Coronary artery (tissue), 2 donors: ENCODE results near the gene CCDC177.

Experiments used
- DNase-seq: peaks from one replicate; pipeline ENCODE4 v3.0.0-alpha.2; 2017; ENCODE audit warnings: low spot score
- H3K27ac ChIP-seq, 2 donors: fragments of 200-600 bp; sonication (generic); one replicate each; pipeline ENCODE4 v1.5.1; 2016 to 2019
- H3K4me3 ChIP-seq: fragments of 200-600 bp; sonication (generic); 2 replicates; pipeline ENCODE4 v1.5.1; 2016; ENCODE audit warnings: mild to moderate bottlenecking, moderate library complexity
- TF ChIP-seq, protein P1 (sequence below): fragments of 200-600 bp; sonication (generic); IDR thresholded peaks from one replicate; pipeline ENCODE4 v1.5.1; 2019; ENCODE audit warnings: antibody characterized with exemption

CCDC177 gene

DNA sequence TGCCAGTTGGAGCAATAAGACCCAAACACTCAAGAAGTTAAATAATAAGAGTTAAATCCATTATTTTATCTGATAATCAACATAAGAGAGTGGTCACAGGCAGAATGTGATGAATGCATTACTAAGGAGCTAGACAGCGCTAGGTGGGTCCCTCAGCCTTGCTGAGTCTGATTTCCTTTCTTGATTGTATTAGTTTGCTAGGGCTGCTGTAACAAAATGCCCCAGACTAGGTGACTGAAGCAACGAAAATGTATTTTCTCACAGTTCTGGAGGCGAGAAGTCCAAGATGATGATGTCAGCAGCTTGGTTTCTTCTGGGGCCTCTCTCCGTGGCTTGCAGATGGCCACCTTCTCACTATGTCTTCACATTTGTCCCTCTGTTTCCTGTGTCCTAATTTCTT, 8.2 kb upstream of the CCDC177 start:
- no peak for DNase-seq
- Histone ChIP-seq H3K27ac (no peak overlapping the region), H3K4me3 (no peak overlapping the region)
- TF ChIP-seq, protein P1, sequence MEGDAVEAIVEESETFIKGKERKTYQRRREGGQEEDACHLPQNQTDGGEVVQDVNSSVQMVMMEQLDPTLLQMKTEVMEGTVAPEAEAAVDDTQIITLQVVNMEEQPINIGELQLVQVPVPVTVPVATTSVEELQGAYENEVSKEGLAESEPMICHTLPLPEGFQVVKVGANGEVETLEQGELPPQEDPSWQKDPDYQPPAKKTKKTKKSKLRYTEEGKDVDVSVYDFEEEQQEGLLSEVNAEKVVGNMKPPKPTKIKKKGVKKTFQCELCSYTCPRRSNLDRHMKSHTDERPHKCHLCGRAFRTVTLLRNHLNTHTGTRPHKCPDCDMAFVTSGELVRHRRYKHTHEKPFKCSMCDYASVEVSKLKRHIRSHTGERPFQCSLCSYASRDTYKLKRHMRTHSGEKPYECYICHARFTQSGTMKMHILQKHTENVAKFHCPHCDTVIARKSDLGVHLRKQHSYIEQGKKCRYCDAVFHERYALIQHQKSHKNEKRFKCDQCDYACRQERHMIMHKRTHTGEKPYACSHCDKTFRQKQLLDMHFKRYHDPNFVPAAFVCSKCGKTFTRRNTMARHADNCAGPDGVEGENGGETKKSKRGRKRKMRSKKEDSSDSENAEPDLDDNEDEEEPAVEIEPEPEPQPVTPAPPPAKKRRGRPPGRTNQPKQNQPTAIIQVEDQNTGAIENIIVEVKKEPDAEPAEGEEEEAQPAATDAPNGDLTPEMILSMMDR = no peak

DNA sequence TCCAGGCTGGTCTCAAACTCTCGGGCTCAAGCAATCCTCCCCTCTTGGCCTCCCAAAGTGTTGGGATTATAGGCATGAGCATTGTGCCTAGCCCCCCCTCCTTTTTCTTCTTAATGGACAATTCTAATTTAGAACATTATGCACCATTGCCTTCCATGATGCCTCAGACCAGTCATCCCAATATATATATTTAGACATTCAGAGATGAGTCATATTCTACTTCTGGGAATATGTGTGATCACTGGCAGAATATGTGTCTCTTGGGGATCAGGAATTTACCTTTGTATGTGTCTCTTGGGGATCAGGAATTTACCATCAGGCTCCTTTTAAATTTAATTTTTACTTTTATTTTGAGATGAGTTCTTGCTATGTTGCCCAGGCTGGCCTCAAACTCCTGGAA, 7.5 kb upstream of the CCDC177 start:
- no peak overlapping the region for H3K27ac ChIP-seq
- H3K4me3 ChIP-seq = no peak overlapping the region
- no peak for DNase-seq
- TF ChIP-seq, protein P1 = no peak

DNA sequence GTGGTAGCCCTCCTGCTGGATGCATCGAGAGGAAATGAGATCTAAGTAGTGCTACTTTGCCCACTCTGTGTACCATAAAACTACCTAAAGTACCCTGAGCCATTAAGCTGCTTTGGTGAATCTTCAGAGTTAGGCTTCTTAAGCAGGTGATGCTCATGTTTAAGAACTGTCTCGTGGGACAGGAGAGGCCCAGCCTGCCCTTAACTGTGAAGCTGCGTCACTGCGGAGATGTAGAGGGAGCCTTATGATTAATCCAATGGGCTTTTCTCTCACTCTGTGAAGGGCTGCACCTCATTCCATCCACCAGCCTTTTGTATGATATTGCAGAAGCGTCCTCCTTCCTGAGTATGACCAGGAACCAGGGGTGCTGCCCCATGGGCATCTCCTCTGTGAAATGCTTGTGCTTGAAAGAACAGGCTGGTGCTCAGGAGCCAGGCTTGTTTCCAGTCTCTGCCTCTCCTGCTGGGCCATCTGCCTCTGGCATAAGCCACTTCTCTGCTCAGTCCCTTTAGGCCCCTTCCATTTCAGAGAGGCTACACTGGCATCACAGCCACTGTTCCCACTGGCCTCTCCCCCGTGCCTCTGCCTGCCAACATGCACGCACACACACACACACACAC, 6.8 kb upstream of the CCDC177 start:
- Histone ChIP-seq H3K4me3 (no peak overlapping the region), H3K27ac (no peak overlapping the region)
- TF ChIP-seq, protein P1 = no peak
- DNase-seq = no peak

DNA sequence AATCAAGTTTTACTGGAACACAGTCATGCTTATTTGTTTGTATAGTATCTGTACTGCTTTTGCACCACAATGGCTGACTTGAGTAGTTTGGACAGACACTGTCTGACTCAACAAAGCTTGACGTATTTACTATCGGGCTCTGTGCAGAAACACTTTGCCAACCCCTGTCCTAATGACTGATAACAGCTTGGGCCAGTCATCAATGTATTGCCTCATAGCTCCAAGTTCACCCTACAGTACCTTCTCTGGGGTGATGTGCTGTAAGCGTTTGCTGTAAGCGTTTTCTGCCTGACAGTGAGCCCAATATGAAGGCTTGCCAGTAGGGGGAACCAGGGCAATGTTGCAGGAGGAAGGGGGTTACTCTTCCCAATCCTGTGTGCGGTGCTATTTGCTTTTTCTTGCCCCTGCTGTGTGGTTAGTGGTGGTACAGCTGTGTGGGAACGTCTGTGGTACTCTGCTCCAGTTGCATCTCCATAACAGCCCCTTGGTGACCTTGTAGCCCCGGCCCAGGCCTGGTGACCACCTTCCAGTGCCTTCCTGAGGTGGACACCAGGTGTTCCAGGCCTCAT, 5.4 kb upstream of the CCDC177 start:
- H3K4me3 ChIP-seq = no peak overlapping the region
- H3K27ac ChIP-seq = no peak overlapping the region
- TF ChIP-seq, protein P1 = no peak
- DNase-seq = peak; percentile 76

DNA sequence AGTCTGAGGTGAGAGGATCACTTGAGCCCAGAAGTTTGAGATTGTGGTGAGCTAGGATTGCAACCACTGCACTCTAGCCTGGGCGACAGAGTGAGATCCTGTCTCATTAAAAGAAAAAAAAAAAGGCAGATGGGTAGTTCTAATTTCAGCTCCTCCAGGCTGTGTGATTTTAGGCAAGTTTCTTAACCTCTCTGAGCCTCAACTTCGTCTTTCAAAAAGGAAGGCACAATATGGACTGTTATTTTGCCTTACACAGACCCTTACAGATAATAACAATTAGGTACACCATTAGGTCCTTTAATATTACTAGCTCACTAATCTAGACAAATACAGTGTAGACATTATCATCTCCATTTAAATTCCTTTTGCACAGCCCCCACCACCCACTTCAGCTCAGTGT, 4.8 kb upstream of the CCDC177 start:
- Histone ChIP-seq H3K27ac (no peak overlapping the region), H3K4me3 (no peak overlapping the region)
- TF ChIP-seq, protein P1 = no peak
- no peak for DNase-seq

DNA sequence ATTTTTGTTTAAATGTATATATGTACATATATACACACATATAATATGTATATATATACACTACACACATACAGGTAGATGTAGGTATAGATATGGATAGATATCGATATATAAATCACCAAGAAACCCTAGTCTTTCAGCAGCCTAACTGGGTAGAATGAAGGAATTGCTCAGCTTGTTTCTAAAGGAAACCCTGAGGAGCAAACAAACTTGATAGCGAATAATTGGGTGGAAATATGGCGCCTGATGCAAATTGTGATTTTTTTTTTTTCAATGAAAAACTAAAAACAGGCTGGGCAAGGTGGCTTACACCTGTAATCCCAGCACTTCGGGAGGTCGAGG, 254 bp upstream of the CCDC177 start:
- DNase-seq = no peak
- H3K4me3 ChIP-seq = peak overlapping the region; percentile 57
- no peak overlapping the region for H3K27ac ChIP-seq
- TF ChIP-seq, protein P1 = no peak

DNA sequence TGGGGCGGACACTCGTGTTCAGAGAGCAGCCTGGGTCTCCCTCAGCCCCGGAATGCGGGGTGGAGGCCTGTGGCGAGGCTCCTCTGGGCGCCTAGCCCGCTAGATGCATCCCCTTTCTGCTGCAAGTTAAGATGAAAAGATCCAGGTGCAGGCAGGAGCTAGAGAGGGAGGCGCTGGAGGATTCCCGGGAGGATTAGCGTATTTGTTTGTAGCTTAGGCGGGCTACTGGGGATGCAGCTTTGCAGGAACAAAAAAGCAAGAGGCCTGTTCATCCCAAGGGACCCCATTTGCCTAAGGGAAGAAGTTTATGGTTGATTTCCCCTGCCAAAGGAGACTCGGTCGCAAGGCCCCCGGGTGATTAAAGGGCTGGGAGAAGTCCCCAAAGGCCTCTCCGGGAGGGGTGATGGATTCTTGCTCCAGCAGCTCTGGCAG, 824 bp downstream of the CCDC177 start:
- Histone ChIP-seq H3K4me3 (peak overlapping the region; percentile 62), H3K27ac (no peak overlapping the region)
- no peak for DNase-seq
- TF ChIP-seq, protein P1 = no peak
